NCI-H1092 treated with DMSO at 0.1 percent for 48 hours (cell line): ENCODE measurements around the gene CHST15.
"Not testable (repeated sequence)": the region's sequence is repeated elsewhere in the genome, so short reads cannot be mapped to it uniquely, and the experiment has no call there.

Experiments
- DNase-seq: peaks from one replicate; lab custom pipeline; 2025; lab: John Stamatoyannopoulos, UW

Gene CHST15

DNA sequence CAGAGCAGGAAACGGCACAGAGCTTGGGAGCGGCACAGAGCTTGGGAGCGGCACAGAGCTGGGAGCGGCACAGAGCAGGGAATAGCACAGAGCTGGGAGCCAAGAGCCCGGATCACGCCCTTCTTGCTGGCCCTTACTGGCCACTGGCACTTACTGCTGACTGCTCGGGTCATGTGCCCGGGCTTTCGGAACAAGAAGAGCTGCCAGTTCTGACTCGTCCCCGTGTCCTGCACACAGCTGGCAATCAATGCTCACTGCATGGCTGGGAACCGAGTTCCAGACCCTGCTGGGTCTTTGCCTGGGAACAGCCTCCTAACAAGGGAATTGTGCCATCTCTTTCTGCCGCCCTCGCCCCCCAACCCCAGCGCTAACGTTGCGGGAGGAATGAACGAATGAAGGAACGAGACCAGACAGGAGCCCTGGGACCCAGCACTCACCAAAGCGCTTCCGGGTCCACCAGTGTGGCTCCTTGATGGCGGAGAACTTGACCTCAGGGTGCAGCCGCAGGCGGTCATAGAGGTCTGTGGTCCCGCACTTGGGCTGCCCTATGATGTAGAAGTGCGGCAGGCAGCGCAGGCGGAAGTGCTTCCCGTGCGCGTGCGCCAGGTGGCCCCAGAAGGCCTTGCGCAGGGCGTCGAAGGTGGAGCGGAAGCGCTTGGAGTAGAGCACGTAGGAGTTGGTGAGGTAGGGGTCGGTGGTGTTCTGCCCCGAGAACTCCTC is 49.1 kb downstream of the CHST15 start:
- DNase-seq = no peak

- no peak for DNase-seq
Observed at GRCh38 chr10:124043310-124044142, 49.9 kb downstream of the CHST15 start.

DNA sequence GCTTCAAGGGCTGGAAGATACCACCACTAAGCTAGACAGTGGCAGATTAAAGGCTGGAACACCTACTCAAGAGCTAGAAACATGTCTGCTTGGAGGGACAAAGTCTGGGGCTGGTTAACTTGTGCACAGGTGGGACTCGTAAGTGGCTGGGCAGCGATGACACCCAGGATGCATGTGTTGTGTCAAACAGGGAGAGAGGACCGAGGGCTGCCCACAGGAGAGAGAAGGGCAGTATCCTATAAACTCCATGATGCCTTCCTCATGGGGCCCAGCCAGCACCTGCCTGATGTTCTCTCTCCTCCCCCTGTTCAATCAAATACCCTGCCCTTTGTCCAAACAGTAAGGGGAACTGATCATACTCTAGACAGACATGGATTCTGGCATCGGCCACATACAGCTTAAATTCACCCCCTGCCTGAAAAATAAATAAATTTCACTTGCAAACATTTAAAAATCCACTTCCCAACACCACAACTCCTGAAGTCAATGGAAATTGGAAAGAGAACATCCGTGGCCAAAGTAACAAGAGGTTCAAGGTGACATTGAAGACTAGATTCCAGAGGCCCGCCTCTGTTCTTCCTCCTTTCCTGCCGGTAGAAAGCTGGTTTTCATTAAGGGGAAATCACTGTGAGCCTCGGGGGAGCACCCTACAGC is 50.6 kb downstream of the CHST15 start:
- no peak for DNase-seq

- DNase-seq = no peak
Observed at GRCh38 chr10:124041675-124042445, 51.5 kb downstream of the CHST15 start.

- no peak for DNase-seq
Observed at GRCh38 chr10:124040451-124041188, 52.8 kb downstream of the CHST15 start.

DNA sequence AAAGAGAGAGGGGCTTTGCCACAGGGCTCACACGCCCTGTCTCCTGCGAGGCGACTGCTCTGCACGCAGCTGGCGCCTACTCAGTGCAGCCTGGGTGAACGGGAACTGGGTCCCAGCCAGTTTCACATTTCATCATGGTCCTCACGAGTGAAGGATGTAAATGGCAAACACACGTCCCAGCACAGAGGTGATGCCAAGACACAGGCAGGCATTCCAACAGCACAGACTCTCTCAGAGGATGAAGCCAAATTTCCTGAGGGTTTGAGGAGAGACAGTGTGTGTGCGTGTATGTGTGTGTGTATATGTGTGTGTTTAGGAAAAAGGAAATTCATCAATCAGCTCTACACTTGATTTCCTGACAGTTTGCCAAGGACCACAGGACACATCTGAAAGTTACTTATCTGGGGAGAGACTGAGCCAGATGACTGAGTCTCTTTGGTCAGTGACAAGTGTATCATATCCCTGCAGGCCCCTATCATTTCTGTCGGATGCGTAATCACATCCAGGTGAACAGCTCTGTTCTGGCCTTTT is 53.9 kb downstream of the CHST15 start:
- DNase-seq = no peak

DNA sequence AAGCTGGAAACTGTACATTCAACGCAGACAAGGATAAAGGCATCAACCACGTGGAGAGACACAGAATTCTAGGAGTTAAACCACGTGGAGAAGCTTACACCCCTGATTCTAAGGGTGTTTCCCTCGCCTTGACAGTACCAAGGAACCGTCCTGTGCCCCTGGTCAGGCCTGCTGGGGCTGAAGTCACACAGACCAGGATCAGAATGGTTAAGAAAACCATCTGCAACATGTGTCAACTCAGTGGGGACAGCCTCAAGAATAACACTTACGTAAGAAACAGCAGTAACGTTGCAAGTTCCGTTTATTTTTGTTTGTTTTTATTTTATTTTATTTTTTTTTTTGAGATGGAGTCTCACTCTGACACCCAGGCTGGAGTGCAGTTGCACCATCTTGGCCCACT is 55.6 kb downstream of the CHST15 start:
- no peak for DNase-seq

DNA sequence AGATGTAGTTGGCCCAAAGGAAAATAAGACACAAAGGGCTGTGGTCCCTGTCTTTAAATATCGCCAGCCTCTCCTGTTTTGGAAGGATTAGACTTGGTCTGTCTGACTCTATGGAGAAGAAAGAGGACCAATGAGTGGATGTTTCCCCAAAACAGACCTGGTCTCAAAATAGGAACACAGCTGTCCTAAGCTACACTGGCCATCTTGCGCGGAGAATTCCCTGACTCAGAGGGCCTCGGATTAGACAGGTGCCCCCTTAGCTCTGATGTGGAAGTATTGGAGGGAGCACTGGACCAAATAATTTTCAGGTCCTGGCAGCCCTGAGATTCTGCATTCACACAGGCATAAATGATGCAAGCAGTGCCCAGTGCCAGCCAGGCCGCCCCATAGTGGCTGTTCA is 56.1 kb downstream of the CHST15 start:
- no peak for DNase-seq

- no peak for DNase-seq
Observed at GRCh38 chr10:124036746-124037145, 56.7 kb downstream of the CHST15 start.

GRCh38 chr10:124035928-124036558 is 57.4 kb downstream of the CHST15 start:
- DNase-seq = no peak

DNA sequence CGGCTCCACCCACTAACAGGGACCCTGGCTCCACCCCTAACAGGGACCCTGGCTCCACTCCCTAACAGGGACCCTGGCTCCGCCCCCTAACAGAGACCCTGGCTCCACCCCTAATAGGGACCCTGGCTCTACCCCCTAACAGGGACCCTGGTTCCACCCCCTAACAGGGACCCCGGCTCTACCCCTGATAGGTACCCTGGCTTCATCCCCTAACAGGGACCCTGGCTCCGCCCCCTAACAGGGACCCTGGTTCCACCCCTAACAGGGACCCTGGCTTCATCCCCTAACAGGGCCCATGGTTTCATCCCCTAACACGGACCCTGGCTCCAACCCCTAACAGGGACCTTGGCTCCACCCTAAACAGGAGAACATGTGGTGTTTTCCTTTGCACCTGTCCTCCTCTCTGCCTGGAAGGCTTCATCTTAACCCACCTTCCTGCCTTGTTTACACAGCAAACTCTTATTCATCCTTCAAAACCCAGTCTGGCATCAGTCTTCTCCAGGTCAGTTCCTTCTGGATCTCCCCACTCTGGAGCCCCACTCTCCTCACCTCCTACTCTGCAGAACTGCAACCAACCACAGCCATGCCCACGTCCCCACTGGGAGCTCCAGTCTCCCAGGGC is 58.0 kb downstream of the CHST15 start:
- no peak for DNase-seq

DNA sequence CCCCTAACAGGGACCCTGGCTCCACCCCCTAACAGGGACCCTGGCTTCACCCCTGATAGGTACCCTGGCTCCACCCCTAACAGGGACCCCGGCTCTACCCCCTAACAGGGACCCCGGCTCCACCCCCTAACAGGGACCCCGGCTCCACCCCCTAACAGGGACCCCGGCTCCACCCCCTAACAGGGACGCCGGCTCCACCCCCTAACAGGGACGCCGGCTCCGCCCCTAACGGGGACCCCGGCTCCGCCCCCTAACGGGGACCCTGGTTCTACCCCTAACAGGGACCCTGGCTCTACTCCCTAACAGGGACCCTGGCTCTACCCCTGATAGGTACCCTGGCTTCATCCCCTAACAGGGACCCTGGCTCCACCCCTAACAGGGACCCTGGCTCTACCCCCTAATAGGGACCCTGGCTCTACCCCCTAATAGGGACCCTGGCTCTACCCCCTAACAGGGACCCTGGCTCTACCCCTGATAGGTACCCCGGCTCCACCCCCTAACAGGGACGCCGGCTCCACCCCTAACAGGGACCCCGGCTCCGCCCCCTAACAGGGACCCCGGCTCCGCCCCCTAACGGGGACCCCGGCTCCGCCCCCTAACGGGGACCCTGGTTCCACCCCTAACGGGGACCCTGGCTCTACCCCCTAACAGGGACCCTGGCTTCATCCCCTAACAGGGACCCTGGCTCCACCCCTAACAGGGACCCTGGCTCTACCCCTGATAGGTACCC is 58.7 kb downstream of the CHST15 start:
- DNase-seq = not testable (repeated sequence)

- DNase-seq = no peak
Observed at GRCh38 chr10:124033887-124034218, 59.5 kb downstream of the CHST15 start.

GRCh38 chr10:124032971-124033886 is 60.2 kb downstream of the CHST15 start:
- DNase-seq = no peak

DNA sequence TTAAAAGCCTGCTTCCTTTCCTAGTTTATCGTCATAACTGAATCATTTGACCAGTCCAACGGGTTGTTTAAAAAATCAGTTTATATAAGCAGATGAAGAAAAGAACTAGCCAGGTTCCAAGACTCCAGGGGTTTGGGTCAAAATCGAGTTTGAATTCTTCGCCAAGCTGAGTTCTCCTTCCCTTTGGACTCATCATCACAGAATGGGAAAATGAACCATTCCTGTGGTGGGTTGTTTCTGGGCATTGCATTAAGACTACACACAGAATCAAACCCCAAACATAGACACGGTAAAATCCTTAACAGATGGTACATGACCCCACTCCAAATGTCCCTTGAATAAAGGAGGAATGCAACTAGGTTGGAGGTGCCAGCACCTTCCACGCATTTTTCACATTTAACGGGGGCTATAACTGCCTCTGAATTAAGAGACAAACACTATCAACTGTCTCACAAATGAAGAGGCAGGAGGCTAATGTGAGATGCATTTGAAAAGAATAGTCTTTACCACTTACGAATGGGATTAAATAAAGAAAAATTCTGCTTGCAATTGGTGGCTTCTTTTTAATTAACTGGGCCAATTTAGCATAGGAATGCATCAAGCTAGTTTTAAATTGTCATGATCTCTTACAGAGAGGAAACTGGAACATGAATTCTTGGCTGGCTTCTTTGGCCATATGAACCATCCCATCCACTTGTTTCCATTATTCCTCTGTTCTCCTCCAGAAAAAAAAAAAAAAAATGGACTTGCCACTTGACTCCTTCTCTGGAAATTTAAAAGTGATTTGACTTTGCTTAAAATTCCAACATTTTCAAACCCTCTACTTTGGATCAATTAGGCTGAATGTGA is 61.1 kb downstream of the CHST15 start:
- no peak for DNase-seq

DNA sequence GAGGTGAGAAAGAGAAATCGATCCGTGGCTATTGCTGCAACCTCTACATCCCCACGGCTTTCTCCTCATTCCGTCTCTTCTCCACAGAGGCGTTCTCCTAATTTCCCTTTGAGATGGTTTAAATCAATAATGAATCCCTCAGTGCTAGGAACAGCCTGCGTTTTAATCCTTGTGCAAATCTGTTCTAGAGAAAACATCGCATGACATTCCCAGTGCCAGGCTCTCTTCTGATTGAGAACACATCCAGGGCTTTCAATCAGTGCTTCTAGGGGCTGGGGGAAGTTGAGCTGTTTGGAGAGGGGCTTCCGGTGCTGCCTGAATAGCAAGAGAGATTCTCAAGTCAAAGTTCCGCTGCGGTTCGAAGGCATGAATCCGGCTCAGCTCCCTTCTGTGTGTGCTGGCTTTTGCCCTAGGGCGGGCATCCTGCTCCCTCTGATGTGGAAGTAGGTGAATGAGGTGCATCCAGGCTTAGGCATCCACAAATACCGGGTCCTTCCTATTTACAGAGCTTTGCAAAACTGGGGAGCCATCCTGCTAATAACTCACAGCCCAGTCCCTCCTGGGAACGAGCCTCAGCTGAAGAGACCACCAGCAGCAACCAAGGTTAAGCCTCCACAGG is 62.8 kb downstream of the CHST15 start:
- no peak for DNase-seq

- DNase-seq = no peak
Observed at GRCh38 chr10:124030061-124030460, 63.3 kb downstream of the CHST15 start.
